Activated naive CD8-positive, alpha-beta T cell treated with anti-CD3 and anti-CD28 coated beads, Interleukin-2, amount 50 U/mL, for 16 hours (primary cell): Measurements from ENCODE around the gene DLX6.

ENCODE experiments used
- DNase-seq: peaks from one replicate; pipeline ENCODE4 v3.0.0-alpha.2; 2020; ENCODE audit warnings: low read depth, low spot score

DLX6 gene

GRCh38 chr7:96995406-96996110, 9.8 kb upstream of the DLX6 start:
- DNase-seq: no peak

GRCh38 chr7:96996111-96996957, 9.0 kb upstream of the DLX6 start:
- DNase-seq: no peak

- DNase-seq: no peak
Measured at GRCh38 chr7:96996958-96997511, 8.3 kb upstream of the DLX6 start.

DNA sequence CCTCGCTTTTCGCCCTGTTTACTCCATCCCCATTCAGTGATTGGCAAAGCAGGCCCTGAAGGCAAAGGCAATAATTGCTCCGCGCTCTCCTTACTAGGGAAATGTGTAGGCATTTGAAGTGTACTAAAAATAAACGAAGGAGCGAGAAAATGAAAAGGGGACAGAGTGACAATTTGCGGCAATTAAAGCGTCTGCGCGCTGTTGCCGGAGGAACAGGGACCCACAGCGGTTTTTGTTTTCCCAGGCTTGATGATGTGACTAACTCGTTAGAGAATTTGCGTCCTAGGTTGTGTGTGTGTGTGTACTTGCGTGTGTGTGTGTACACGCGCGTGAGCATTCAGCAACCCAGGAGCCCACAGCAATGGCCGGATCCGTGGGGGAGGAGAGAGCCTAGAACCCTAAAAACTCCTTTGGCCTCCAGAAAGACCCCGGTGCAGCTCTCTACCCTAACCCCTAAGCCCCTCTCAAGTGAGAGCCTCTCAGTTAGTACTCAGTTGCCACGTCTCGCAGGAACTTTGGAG, 7.8 kb upstream of the DLX6 start:
- no peak for DNase-seq

GRCh38 chr7:96998333-96998732, 7.0 kb upstream of the DLX6 start:
- no peak for DNase-seq

DNA sequence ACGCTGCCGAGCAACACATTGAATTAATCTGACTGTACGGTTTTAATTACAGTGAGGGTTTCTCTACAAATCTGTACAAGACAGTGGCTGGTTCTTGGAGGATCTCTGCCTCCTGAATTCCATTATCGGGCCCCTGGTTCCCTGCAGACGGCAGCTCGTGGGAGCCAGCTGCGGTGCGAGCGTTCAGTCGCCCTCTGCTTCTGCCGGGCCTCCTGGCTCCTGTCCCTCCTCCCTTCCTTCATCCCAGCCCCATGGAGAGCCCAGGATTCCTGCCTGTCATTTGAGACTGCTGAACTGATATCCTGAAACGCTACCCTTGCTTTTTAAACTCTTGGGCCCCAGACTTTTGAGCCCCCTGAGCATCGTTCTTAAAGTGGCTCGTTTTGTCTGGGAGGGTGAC, 6.6 kb upstream of the DLX6 start:
- no peak for DNase-seq

- no peak for DNase-seq
Measured at GRCh38 chr7:97001221-97001620, 4.1 kb upstream of the DLX6 start.

- no peak for DNase-seq
Measured at GRCh38 chr7:97001656-97002554, 3.4 kb upstream of the DLX6 start.

DNA sequence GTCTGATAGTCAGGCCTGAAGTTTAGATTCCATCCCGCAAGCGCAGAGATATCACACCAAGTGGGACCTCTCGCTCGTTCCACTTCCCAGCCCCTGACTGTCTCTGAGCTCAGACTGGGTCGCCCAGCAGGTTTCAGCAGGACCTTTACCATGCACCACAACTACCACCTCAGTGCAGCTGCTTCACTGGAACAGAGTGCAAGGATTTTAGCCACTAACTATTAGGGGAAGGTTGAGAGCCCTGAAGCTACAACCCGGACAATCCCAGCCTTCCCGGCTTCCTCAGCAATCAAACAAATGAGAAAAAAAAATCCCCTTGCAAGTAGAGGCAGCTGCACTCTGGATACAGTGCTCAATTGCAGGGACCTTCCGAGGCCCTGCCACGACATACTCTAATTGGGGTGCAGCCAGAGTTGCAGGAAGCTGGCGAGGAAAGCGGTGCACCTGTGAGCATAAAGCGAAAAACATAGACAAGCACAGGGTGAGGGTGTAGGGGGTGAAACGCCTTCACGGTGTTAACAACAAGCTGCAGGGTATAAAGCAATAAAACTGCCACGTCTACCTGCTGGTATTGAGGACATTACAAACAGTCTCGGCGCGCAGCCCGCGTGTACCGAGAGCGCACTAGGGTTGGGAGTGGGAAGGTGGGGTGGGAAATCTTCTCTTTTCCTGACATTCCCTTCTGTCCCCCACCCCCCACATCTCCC, 2.6 kb upstream of the DLX6 start:
- DNase-seq: no peak

GRCh38 chr7:97003262-97004246, 1.8 kb upstream of the DLX6 start:
- no peak for DNase-seq

DNA sequence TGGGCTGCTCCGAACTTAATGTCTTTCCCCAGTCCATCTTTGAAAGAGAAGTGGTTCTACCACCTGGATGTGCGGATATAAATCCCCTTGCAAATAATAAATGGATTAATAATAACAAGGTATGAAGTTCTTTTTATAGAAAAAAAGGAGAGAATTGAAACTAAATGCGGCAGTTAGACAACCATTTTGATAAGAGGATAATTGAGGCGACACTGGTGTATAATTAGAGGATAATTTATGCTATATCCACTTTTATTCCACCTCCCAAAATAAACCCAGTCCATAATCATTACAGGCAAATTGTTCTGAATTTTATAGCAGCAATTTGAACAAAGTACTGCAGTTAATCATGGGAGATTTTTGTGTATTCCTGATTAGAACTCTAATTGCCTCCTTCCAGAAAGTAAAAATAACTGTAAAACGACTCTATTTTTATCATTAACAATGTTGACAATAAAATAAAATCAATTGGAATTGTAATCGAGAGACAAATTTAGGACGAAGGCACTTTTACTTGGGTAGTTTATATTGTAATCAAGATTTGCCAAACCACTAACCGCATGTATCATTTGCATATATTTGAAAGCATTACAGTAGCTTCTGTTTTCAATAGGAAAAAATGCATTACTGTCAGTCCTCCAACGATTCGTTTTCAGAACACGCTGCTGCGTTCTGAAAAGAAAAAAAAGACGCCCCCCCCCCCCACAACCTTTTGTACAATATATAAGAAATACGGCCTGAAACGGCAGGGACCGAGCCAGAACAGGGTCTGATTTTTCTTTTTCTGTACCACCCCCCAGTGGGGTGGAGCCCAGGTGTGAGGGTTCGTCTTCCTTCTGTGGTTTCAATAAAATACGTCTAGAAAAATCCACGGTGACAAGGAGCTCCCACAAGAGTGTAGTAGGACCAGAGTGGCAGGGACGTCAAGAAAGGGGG, 838 bp upstream of the DLX6 start:
- DNase-seq: no peak

GRCh38 chr7:97006055-97006815, 882 bp downstream of the DLX6 start:
- DNase-seq: no peak

DNA sequence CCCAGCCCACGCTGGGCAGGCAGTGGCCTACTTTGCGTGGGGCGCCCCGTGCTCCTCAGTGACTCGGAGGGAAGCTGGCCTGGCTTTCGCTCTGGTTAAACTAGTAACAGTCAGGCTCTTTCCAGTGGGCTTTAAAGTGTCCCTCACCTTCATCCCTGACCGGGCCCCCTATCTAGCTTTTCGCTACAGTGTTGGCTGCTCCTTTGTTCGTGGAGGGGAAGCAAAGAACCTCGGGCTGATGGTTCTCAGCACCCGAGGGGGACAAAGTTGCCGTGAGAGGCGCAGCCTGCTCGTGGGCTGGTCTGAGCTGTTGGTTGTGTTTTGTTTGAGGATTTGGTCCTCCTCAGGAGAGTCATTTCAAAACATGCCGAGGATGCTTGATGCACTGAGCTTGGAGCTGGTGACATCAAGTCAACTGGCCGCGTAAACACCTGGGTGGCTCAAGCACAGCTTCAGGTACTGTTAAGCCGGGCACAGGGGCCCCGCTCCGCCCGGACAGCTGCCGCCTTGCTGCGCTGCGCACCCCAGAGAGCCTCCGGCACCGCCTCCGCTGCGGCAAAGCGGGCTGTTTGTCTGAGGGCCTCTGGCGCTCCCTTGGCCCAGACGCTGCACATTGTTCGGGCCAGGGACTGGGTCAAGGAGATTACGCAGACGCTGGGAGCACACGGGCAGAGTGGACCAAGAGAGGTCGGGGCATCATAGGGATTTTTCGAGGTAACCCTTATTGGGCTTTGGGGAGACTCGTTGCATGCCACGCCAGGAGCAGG, 1.6 kb downstream of the DLX6 start:
- DNase-seq: no peak

GRCh38 chr7:97007583-97007861, 2.2 kb downstream of the DLX6 start:
- no peak for DNase-seq

DNA sequence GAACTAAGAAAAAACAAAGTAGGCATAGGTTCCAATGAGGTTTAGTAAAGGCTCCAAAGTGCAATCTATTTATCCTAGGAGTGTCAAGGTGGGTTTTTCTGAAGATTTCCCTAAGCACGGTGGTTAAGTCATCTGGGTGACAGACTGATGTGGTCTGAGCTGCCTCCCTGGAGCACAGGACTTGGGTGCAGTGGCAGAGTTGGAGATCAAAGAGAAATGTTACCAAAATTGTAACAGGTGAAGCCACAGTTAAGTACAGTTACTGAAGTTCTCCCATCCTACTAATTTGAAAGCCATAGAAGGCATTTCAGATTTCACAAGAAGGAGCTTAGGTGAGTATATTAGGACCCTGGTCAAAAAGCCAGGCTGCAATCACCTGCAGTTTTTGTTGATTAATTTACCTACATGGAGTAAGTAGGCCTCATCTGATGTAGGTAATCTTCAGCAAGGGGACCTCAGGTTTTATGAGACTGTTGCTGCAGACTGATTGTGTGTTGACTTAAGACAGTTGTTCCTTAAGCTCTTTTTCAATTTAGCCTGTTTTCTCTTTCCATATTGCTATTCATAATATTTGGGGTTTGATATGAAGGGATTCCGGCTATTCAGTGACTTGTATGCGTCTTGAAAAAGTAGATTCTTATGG, 3.0 kb downstream of the DLX6 start:
- DNase-seq: no peak

GRCh38 chr7:97009753-97010732, 4.7 kb downstream of the DLX6 start:
- no peak for DNase-seq
